OCI-LY1 (cell line): ENCODE measurements around the gene IRAG1.

ENCODE experiments used
- EZH2 ChIP-seq: fragments of 200-600 bp; sonication (generic), shearing (Covaris generic); IDR thresholded peaks from 2 replicates; pipeline ENCODE4 v1.8.0; 2017; ENCODE audit warnings: borderline replicate concordance, mixed run types, mild to moderate bottlenecking, antibody characterized with exemption, low read length, moderate library complexity, mixed read lengths
- TF ChIP-seq, protein P1 (sequence below): fragments of 200-600 bp; sonication (generic), shearing (Covaris generic); IDR thresholded peaks from 2 replicates; pipeline ENCODE4 v1.5.1; 2017; ENCODE audit warnings: mild to moderate bottlenecking, antibody characterized with exemption, low read length, moderate library complexity, mixed read lengths

DNA sequence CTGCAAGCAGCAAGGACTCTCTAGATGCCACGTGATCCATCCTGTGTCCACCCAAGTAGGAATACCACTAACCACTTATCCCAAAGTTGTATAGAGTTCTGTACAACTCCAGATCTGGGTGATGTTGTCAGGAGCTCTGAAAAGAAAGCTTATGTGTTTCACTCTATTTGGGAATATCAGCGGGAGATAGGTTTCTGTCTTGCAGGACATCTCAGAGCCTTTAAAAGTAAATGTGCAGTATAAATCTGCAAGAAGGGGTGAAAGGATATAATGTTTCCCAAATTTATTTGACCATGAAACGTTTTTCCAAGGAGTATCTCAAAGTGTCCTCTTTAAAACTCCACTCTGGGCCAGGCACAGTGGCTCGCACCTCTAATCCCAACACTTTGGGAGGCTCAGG, 13.9 kb downstream of the IRAG1 start:
- TF ChIP-seq EZH2: no peak
- TF ChIP-seq, protein P1, sequence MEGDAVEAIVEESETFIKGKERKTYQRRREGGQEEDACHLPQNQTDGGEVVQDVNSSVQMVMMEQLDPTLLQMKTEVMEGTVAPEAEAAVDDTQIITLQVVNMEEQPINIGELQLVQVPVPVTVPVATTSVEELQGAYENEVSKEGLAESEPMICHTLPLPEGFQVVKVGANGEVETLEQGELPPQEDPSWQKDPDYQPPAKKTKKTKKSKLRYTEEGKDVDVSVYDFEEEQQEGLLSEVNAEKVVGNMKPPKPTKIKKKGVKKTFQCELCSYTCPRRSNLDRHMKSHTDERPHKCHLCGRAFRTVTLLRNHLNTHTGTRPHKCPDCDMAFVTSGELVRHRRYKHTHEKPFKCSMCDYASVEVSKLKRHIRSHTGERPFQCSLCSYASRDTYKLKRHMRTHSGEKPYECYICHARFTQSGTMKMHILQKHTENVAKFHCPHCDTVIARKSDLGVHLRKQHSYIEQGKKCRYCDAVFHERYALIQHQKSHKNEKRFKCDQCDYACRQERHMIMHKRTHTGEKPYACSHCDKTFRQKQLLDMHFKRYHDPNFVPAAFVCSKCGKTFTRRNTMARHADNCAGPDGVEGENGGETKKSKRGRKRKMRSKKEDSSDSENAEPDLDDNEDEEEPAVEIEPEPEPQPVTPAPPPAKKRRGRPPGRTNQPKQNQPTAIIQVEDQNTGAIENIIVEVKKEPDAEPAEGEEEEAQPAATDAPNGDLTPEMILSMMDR: no peak
